GM12891 (cell line): Measurements from ENCODE around the gene CDH13.

Source experiments
- POLR2A ChIP-seq: IDR thresholded peaks from 2 replicates; pipeline ENCODE4 v1.6.1; 2011; ENCODE audit warnings: low read depth, low read length, control low read depth
- POLR2AphosphoS5 ChIP-seq: IDR thresholded peaks from 2 replicates; pipeline ENCODE4 v1.6.1; 2011; ENCODE audit warnings: low read depth, low read length, control low read depth
- SPI1 ChIP-seq: IDR thresholded peaks from 2 replicates; pipeline ENCODE4 v1.6.1; 2011; ENCODE audit warnings: low read depth, low read length, control low read depth

- TF ChIP-seq POLR2A = no peak
- TF ChIP-seq POLR2AphosphoS5 = no peak
- TF ChIP-seq SPI1 = no peak
Measured at GRCh38 chr16:83328936-83329335, 702.2 kb downstream of the CDH13 start.
